ENCODE results near the gene SORL1.
A peak's percentile ranks its signal among the peaks of the same experiment; 100 is the strongest.

The SORL1 gene

GRCh38 chr11:121643479-121644186, 191.5 kb downstream of the SORL1 start:
- DNase-seq: no peak

GRCh38 chr11:121644187-121644512, 192.0 kb downstream of the SORL1 start:
- no peak for DNase-seq

DNA sequence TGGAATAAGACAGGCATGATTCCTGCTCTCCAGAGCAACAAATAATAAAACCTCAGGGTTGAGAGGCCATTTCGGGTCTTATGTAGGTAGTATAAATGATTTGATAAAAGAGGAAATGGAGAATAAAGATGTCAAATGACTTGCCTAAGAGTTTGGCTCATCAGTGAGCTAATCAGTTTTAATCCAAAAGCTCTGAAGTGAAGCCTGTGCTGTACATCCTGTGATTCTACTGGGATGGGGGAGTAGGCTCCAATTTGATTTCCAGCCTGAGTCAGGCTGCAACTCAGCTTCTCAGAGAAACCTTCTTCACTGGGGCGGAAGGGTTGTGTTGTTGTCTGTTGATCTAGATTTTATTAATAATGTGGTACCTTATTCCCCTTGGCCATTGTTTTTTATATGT, 192.9 kb downstream of the SORL1 start:
- no peak for DNase-seq

- DNase-seq: no peak
Observed at GRCh38 chr11:121645596-121645995, 193.5 kb downstream of the SORL1 start.

- no peak for DNase-seq
Observed at GRCh38 chr11:121648306-121648705, 196.2 kb downstream of the SORL1 start.

DNA sequence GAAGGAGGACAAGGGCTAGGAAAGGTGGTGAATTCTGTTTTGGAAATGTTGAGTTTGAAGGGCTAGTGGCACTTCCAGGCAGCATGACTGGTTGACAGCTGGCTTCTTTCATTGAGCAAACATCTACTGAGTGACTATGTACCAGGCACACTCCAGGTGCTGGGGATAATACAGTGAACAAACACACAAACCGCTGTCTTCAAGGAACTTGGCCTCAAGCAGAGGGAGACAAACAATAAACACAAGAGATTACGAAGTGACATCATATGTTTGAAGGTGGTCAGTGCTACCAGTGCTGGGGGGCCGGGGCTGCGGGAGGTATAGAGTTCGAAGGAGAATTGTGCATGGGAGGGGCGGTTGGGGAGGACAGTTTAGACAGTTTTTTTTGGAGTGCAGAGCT, 197.7 kb downstream of the SORL1 start:
- DNase-seq: no peak

DNA sequence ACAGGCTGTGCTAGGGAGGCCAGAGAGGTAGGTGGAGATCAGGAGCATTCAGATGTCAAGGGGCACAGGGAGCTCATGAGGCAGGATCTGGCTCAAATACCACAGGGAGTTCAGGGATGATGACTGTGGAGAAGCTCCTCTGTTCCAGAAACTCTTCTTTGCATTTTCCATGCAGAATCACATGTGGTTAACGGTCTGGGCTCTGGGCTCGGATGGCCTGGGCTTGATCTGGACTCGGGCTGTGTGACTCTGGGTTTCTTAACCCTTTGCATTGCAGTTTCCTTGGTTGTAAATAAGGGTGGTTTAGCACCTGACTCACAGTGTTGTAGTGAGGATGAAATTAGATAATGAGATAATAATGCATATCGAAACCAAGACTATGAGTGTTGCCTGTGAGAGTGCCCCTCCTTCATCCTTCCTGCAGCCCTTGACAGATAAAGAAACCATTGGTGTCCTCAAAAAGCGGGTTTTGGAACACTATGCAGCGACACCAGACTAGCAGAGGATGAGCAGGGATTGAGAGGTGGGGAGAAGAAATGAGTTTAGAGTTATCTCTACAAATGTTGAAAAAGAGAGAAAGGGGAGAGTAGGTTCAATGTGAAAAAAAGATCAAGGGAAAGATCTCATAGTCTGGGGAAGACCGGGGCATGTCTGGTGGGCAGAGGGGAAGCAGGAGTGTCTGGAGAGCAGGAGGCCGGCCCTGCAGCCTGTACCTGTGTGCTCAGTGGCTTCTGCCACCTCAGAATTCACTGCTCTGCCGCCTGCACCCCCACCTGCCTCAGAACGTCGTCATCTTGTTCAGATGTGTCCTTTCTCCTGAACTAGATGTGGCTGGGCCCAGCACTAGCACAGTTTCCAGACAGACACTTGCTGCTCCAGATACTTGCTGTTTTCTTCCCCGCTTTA, 198.5 kb downstream of the SORL1 start:
- DNase-seq: peak; percentile 42

DNA sequence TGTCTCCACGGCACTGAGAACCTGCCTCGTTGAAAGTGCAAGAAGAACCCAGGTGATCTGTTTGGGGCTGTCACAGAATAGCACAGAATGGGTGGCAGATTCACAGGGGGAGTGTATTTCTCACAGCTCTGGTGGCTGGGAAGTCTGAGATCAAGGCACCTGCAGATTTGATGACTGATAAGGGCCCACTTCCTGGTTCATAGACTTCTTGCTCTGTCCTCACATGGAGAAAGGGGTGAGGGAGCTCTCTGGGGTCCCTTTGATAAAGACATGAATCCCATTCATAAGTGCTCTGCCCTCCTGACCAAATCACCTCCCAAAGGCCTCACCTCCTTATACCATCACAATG, 199.1 kb downstream of the SORL1 start:
- no peak for DNase-seq

GRCh38 chr11:121652971-121653370, 200.9 kb downstream of the SORL1 start:
- DNase-seq: no peak

DNA sequence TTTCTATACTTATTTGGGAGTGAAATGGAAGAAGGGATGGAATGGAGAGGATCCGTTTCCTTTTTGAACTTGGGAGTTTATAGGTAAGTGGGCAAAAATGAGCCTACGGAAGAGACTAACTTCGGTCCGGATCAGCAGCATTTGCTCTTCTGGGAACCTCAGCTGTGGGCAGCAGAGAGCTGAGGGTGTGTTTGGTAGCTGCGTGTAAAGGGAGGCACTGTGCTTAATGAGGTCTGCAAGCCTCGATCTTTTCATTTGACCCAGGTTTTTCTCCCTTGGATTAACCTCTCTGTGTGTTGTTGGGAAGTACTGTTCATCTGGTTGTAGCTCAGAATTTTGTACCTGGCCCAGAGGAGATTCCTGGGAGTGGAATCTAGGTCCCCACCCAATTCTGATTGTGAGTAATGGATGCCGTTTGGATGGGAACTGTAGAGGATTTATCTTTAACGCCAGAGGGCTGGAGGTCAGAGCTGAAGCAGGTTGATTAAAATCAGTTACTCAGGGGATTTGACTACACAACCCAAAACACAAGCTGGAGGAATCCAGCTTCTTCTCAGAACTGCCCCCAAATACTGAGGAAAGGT, 202.2 kb downstream of the SORL1 start:
- DNase-seq: no peak

DNA sequence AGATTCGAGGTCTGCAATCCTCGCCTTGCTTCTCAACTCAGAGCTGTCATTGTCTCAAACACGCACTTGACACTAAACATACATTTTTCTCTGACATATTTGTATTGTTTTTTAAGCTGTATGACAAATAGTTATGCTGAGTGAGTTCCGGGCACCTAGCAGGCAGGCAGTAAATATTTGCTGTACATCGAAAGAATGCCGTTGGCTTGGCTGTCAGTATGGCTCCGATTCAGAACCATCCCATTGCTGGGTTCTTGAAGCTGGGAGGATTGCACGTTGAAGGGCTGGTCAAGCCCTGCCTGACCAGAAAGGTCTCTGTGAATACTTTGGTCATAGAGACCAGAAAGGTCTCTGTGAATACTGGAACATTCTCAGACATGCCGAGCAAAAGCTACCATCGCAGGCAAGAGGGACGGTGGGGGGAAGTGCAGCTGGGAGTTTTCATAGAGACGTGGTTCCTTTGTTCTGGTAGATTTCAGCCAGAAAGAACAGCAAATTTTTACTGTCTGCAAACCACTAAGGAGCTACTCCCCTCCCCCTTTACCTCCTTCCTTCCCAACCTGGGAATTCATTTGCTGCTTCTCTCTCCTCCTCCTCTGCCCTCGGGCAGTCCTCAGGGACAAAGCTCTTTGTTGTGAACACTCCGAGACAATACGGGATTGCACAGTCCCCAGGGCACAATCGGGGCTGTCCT, 202.9 kb downstream of the SORL1 start:
- DNase-seq: no peak

GRCh38 chr11:121655537-121656327, 203.6 kb downstream of the SORL1 start:
- DNase-seq: peak; percentile 83

DNA sequence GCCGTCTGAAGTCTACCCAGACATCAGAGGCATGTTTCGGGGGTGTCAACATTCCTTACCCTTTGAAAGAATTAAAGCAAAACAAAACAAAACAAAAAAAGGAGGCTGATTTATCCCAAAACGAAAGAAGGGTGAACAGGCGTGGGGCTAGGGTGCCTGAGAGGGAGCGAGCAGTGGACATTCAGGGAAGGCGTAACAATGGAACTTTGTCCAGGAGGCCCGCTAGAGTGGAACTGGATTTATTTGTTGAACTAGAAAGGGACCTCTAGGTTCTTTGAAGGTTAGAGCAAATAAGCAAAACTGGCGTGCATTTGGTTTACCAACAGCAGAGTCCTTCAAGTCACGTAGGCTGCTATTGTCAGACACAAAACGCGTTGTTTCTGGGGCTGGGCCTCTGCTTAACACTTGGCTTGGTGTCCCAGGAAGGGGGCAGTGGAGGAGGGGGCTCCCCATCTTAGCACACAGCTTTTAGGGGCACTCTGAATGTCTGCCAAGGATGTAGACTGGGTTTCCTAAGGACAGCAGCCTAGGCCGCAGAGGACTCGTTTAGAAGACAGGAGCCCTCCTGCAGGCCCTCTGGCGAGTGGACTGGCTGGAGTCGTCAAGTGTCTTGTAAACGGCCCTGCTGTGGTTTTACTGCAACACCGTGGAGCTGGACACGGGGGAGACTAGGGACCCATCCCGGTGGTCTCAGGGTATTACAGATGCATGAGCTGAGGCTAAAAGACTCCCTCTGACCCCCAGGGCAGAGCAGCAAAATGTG, 204.4 kb downstream of the SORL1 start:
- DNase-seq: no peak

GRCh38 chr11:121657146-121657545, 205.0 kb downstream of the SORL1 start:
- no peak for DNase-seq

DNA sequence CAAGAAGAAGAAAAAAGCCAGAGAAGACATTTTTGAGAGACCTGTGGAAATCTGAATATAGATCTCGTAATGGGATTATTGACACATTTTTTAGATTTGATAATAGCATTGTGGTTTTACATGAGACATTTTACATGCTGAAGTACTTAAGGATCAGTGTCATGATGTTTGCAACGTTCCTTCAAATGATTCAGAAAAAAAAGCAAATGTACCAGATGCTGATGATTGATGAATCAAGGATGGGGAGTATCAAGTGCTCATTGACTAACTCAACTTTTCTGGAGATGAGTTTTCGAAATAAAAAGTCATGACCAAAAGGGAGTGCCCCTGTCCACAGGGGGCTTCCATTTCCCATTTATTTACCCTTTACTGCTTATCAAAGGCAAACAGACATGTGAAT, 207.7 kb downstream of the SORL1 start:
- DNase-seq: no peak

DNA sequence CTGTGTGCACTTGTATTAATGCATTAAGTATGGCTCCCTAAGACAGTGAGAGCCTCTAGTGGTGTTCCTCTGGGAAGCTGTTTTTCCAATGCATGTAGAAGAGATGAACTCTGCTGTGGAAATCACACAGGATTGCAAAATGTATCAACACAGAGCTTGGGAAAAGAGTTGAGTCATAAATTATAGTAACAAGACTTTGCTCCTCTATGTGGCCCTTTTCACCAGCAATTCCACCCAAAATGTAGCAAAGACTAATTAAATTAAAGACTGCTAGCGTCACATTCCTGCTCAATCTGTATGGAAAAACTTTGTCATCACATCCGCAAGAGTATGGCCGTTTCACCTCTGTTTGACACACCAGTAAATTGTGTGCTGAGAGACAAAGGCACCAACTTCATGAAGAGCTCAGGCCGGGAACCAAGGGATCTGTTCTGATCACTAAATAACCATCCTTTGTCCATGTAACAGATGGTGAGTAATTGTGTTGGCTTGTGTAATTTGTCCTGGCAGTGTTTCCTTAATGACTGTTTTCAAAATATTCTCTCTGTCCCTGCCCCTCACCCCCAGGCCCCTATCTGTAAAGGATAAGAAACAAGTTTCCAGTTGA, 209.9 kb downstream of the SORL1 start:
- no peak for DNase-seq

DNA sequence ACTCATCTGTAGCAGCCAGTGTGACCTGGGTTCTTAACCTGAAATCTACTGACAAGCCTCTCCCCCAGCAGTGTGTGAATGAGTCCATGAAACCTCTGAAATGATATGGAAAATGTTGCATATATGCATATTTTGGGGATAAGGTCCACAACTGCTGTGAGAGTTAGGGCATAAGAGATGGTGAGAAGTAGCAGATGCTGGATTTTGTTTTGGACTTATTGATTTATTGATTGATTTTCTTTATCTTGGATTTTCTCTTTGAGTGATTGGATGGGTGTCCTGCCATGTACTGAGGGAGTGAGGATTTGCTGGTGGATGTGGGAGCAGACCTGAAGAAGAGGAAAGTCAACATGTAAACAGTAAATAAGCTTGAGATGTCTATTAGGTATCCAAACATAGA, 212.0 kb downstream of the SORL1 start:
- no peak for DNase-seq

- DNase-seq: no peak
Observed at GRCh38 chr11:121665206-121665838, 213.2 kb downstream of the SORL1 start.

DNA sequence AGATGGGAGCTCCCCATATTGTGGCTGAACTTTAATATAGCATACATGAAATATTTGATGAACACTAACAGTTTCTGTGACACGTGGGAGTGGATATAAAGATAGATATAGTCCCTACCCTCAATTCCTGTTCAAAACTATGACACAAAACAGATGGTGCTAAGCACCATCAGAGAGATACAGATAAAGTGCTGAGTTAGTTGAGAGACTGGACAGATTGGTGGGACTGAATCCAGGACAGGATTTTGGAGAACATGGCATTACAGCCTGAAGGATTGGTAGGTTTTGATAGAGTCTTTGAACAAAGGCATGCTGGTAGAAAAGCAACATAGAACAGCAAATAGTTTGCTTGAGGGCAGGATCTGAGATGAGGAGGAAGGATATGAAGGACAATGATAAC, 215.7 kb downstream of the SORL1 start:
- no peak for DNase-seq

- no peak for DNase-seq
Observed at GRCh38 chr11:121669422-121669821, 217.3 kb downstream of the SORL1 start.

- no peak for DNase-seq
Observed at GRCh38 chr11:121670266-121670665, 218.2 kb downstream of the SORL1 start.

Measured in stimulated activated CD4-positive, alpha-beta T cell treated with anti-CD3 and anti-CD28 coated beads, Interleukin-15, amount 100 ng/mL, for 24 hours (primary cell).